AG04450 (cell line): Measurements from ENCODE around the gene GPR135. TPM values are rescaled to one million over a fixed set of nuclear protein-coding genes. Genes with fewer than 3 reads are reported as not detected.

Experiments
- CTCF ChIA-PET: fragments of 300-600, 350-600 bp; formaldehyde crosslinking; extraction: SDS; loops from one replicate; lab custom pipeline; 2022; ENCODE audit warnings: antibody characterized with exemption, inconsistent platforms; lab: Charles Lee
- POLR2A ChIA-PET: fragments of 350-600 bp; formaldehyde crosslinking; extraction: SDS; loops from one replicate; lab custom pipeline; 2021; ENCODE audit warnings: antibody characterized with exemption, inconsistent platforms; lab: Yijun Ruan, JAX
- DNase-seq: peaks from one replicate; pipeline ENCODE4 v3.0.0-alpha.2; 2011; ENCODE audit warnings: low read depth, low spot score
- H3K27ac ChIP-seq: one replicate; pipeline ENCODE4 v1.5.1; 2012; ENCODE audit warnings: low read depth, low read length, control low read depth
- H3K27me3 ChIP-seq: one replicate; pipeline ENCODE4 v1.6.0; 2012; ENCODE audit warnings: low read length; ENCODE audit not compliant: control insufficient read depth, insufficient read depth
- H3K4me3 ChIP-seq: 2 replicates; pipeline ENCODE4 v1.5.1; 2011; ENCODE audit warnings: mild to moderate bottlenecking, low read depth, low read length, control low read depth
- H3K9me3 ChIP-seq: 2 replicates; pipeline ENCODE4 v1.5.1; 2012; ENCODE audit warnings: low read length; ENCODE audit not compliant: control insufficient read depth, insufficient read depth
- polyA plus RNA-seq: library from polyadenylated mRNA; depleted of rRNA; stranded (reverse); fragments of >200 nt; gene quantifications from 2 replicates; pipeline ENCODE4 v1.2.3, GENCODE V29; 2011
- TF ChIP-seq, protein P1 (sequence below): IDR thresholded peaks from 2 replicates; pipeline ENCODE4 v1.5.1; 2011; ENCODE audit warnings: low read depth, low read length, control low read depth, inconsistent platforms

Gene GPR135
- polyA plus RNA-seq, 1 experiment, result 2.4 TPM

DNA sequence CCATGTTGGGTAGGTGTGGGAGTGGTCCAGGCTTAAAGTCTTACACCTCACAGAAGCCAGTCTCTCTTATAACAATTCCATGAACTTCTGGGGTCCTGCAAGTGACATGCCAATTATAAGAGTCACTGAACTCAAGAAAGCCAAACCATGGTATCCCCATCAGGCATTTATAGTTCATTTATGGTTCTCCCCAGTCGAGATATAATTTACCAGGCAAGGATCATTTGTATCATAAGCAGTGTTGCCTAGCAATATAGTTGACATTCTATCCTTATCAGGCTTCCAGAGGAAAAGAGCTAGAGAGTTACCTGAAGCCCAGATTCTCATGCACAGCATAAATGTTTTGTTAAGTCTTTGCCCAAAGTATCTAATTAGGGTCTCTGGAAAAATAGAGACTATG lies 27.2 kb upstream of the GPR135 start:
- DNase-seq, result no peak
- no peaks in the 10 kb centered on the region for H3K9me3 ChIP-seq
- no peak overlapping the region for H3K27ac ChIP-seq
- no peak overlapping the region for H3K4me3 ChIP-seq
- CTCF ChIA-PET, result interaction anchor here (1.0 to 1.4 kb wide), 2 partner anchors 15 to 84 kb away, joined by 3 to 4 read pairs; partner anchors contain the start of gene CCDC175
- TF ChIP-seq, protein P1, sequence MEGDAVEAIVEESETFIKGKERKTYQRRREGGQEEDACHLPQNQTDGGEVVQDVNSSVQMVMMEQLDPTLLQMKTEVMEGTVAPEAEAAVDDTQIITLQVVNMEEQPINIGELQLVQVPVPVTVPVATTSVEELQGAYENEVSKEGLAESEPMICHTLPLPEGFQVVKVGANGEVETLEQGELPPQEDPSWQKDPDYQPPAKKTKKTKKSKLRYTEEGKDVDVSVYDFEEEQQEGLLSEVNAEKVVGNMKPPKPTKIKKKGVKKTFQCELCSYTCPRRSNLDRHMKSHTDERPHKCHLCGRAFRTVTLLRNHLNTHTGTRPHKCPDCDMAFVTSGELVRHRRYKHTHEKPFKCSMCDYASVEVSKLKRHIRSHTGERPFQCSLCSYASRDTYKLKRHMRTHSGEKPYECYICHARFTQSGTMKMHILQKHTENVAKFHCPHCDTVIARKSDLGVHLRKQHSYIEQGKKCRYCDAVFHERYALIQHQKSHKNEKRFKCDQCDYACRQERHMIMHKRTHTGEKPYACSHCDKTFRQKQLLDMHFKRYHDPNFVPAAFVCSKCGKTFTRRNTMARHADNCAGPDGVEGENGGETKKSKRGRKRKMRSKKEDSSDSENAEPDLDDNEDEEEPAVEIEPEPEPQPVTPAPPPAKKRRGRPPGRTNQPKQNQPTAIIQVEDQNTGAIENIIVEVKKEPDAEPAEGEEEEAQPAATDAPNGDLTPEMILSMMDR, result no peak
- POLR2A ChIA-PET, result interaction anchor here (0.7 kb wide), 1 partner anchor 1135 kb away, joined by 3 read pairs; no protein-coding TSS in a partner anchor
- H3K27me3 ChIP-seq, result no peaks in the 10 kb centered on the region

DNA sequence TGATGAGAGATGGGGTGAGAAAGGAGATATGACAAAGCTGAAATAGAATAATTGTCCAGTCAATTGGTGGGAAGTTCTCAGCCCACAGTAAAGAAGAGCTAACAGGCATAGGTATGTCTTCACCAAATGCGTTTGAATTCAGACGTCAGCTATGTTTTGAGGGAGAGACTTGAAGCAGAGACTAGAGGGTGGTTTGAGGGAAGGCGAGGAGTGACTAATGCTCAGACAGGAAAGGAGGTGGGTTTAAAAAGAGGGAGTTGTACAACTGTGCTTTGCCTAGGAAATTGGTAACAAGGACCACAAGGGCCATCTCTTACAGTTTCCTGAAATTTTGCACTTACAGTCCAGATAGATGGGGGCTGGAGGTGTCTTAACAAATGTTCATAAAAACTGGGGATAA lies 25.6 kb upstream of the GPR135 start:
- CTCF ChIA-PET, result interaction anchor here (1.3 kb wide), 1 partner anchor 16 kb away, joined by 7 read pairs; no protein-coding TSS in a partner anchor

DNA sequence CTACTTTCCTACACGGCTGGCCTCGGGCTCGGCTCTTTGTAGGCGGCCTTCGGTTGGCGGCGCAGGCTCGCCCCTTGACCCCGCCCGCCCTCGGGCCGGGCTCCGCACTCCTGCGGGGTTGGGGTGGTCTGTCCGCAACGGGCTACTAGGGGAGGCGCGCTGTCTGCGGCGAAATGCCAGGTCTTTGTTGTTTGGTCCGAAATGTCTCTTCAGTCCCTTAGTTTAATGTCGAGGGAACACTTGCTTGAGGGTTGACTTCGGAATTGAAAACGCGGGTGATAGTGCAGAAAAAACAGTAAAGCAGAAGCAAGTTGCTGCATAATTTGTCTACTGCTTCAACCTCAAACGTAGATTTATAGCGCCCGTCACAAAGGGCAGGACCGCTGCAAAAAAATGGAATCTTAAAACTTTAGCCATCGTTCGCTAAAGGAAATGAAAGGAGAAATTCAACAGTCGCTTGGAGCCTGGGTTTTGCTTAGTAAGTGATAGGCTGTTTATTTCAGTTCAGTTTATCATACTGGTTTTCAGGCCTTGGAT lies 19.5 kb upstream of the GPR135 start:
- TF ChIP-seq, protein P1, result no peak
- no peak for DNase-seq
- Histone ChIP-seq H3K27ac (peak overlapping the region; percentile 98), H3K9me3 (no peaks in the 10 kb centered on the region), H3K27me3 (no peaks in the 10 kb centered on the region), H3K4me3 (peak overlapping the region; percentile 87)
- POLR2A ChIA-PET, result interaction anchor here (0.6 to 2.6 kb wide), 11 partner anchors 10 to 1290 kb away, joined by 3 to 19 read pairs (median 4); partner anchors contain the start of genes DAAM1, GPR135, KIAA0586 and PPM1A
- CTCF ChIA-PET, result interaction anchor here (0.8 to 1.8 kb wide), 6 partner anchors 11 to 204 kb away, joined by 3 to 19 read pairs (median 4); partner anchors contain the start of gene CCDC175

More for the DNA sequence above, 25.6 kb upstream of the GPR135 start:
- H3K27me3 ChIP-seq, result no peaks in the 10 kb centered on the region
- H3K4me3 ChIP-seq, result no peak overlapping the region
- no peaks in the 10 kb centered on the region for H3K9me3 ChIP-seq
- TF ChIP-seq, protein P1, result no peak
- POLR2A ChIA-PET, result no interaction called here
- no peak overlapping the region for H3K27ac ChIP-seq
- DNase-seq, result no peak

DNA sequence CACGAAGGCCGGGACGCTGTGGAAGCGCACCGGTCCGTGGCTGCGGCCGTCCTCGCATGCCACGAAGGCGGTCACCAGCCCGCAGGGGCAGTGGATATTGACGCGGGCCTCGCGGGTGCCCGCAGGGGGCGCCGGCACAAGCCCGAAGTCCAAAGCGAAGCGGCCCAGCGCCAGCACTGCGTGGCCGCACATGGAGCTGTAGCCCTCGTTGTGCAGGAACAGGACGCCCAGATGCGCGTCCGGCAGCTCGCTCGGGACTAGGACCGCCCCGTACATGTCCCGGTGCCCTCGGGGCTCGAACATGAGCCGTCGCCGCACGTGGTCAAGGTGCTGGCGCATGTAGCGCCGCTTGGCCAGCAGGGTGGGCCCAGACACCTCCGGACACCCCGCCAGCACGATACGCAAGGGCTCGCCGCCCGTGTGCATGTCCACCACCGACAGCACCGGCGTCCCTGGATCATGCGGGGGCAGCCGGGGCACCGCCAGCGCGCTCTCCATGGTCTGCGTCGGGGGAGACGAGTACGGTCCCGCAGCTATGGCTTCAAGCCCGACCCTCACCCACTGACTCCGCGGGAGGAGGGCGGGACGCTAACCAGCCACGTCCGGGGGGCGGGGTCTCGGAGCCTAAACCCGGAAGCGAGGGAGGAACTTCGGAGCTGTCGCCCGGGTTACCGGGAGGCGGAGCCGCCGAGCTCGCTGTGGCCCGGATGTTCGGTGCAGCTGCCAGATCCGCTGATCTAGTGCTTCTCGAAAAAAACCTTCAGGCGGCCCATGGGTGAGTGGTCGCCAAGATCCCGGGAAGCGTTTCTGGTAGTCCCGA lies 18.8 kb upstream of the GPR135 start, which contains the start of the genes JKAMP and L3HYPDH:
Gene JKAMP, plus strand, starts transcription at position 699 of the 820 bp plus-strand sequence. Its CDS starts 73 bp downstream, at position 772.
Gene L3HYPDH, minus strand, starts transcription at position 590 of the 820 bp plus-strand sequence. Its CDS starts 92 bp downstream, at position 498.
- Histone ChIP-seq H3K4me3 (peak within 1 kb of the TSS; percentile 87), H3K9me3 (no peaks in the 10 kb centered on the region), H3K27me3 (no peaks in the 10 kb centered on the region), H3K27ac (peak within 1 kb of the TSS; percentile 98)
- ChIA-PET CTCF (interaction anchor here (0.5 to 1.8 kb wide), 12 partner anchors 11 to 359 kb away, joined by 3 to 19 read pairs (median 4); partner anchors contain the start of genes CCDC175 and GPR135), POLR2A (interaction anchor here (0.6 to 2.6 kb wide), 12 partner anchors 10 to 1289 kb away, joined by 3 to 19 read pairs (median 4); partner anchors contain the start of genes DAAM1, GPR135, KIAA0586 and PPM1A)
- peak; percentile 87 for DNase-seq
- TF ChIP-seq, protein P1, result peak; percentile 68
